GM12801 (cell line): Measurements from ENCODE around the gene CDS2.

Experiments used
- TF ChIP-seq, protein P1 (sequence below): IDR thresholded peaks from one replicate; pipeline ENCODE4 v1.5.1; 2011; ENCODE audit warnings: control low read depth; ENCODE audit not compliant: insufficient read length; ENCODE audit errors: extremely low read depth

The CDS2 gene

DNA sequence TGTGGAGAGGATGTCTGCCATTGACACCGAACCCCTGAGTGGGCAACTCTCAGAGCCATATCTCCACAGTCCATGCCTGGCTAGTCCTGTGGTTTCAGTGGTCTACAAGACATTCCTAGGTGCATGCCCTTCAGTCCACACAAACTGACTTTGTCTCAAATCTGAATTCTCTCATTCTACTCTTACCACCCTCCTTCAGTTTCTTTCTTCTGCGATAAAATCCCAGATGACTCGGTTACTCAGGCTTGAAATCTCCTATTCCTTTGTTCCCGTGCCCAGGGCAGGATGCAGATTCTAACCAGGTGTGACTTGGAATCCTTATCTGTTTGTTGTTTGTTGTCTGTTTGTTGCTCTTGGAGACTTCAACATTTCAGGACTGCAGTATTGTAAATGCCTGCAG is 9.3 kb downstream of the CDS2 start:
- TF ChIP-seq, protein P1, sequence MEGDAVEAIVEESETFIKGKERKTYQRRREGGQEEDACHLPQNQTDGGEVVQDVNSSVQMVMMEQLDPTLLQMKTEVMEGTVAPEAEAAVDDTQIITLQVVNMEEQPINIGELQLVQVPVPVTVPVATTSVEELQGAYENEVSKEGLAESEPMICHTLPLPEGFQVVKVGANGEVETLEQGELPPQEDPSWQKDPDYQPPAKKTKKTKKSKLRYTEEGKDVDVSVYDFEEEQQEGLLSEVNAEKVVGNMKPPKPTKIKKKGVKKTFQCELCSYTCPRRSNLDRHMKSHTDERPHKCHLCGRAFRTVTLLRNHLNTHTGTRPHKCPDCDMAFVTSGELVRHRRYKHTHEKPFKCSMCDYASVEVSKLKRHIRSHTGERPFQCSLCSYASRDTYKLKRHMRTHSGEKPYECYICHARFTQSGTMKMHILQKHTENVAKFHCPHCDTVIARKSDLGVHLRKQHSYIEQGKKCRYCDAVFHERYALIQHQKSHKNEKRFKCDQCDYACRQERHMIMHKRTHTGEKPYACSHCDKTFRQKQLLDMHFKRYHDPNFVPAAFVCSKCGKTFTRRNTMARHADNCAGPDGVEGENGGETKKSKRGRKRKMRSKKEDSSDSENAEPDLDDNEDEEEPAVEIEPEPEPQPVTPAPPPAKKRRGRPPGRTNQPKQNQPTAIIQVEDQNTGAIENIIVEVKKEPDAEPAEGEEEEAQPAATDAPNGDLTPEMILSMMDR: no peak

GRCh38 chr20:5140195-5140594 is 13.4 kb downstream of the CDS2 start:
- TF ChIP-seq, protein P1: no peak

GRCh38 chr20:5141615-5142014 is 14.8 kb downstream of the CDS2 start:
- TF ChIP-seq, protein P1: no peak

DNA sequence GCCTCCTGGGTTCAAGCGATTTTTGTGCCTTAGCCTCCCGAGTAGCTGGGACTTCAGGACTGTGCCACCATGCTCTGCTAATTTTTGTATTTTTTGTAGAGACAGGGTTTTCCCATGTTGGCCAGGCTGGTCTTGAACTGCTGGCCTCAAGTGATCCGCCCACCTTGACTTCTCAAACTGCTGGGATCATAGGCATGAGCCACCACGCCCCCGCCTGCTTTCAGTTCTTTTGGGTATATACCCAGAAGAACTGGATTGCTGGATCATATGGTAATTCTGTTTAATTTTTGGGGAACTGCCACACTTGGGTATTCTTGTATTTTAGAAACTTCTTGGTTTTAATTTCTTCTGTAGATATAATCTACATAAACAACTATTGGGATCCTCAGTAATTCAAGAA is 17.0 kb downstream of the CDS2 start:
- TF ChIP-seq, protein P1: no peak

GRCh38 chr20:5145365-5146098 is 18.7 kb downstream of the CDS2 start:
- TF ChIP-seq, protein P1: no peak

- TF ChIP-seq, protein P1: no peak
Measured at GRCh38 chr20:5146099-5146668, 19.4 kb downstream of the CDS2 start.

GRCh38 chr20:5146871-5147592 is 20.2 kb downstream of the CDS2 start:
- TF ChIP-seq, protein P1: no peak
